Right lobe of liver (tissue), 4 donors: Measurements from ENCODE around the gene GNPAT.

Experiments used
- CTCF ChIP-seq, 4 donors: fragments of 200-600 bp in 3 of 4; fragments of 450-650 bp in 1 of 4; IDR thresholded peaks; one replicate each; pipeline versions ENCODE4 v1.5.1 to v1.8.0; 2016 to 2022; ENCODE audit warnings: antibody characterized with exemption in 4 of 4, mild to moderate bottlenecking in 2 of 4
- POLR2A ChIP-seq: fragments of 450-650 bp; IDR thresholded peaks from one replicate; pipeline ENCODE4 v1.6.1; 2017; ENCODE audit warnings: antibody characterized with exemption, mild to moderate bottlenecking
- donor health status: DM: no; HTN: no; CAD: no.
- donor health status: DM: no; HTN: no; CAD: no.
- donor health status: DM: no; HTN: yes; CAD: no.

DNA sequence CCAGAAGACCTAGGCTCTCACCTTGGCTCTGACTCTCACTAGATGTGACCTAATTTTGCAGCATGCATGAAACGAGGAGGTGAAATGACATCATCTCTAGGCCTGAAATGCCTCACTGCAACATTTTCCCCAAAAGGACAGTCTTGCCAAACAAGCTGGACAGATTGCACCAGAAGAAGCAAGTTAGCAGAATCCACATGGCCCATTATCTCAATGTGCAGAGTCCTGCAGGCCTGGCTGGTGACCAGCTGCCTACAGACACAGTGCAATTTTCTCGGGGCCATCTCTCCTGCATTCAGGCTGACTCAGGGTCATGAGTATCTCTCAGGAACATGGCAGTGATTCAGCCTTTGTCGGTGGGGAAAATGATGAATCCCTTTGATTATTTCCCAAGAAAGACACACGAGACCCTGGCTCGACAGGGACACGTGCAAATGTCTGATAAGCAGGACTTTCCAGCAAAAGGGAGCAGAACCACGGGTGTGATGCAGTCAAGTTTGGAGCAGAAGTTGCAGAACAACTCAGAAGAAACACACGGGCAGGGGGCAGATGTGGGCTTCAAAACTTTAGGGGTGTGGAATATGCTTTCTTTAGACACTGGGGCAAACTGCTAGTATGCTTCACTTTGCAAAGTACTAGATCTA, 40.5 kb upstream of the GNPAT start:
- no peak for TF ChIP-seq CTCF (IDR thresholded peaks at IDR 0.05)
- TF ChIP-seq POLR2A = no peak
